ENCODE data around the gene ERG28.

DNA sequence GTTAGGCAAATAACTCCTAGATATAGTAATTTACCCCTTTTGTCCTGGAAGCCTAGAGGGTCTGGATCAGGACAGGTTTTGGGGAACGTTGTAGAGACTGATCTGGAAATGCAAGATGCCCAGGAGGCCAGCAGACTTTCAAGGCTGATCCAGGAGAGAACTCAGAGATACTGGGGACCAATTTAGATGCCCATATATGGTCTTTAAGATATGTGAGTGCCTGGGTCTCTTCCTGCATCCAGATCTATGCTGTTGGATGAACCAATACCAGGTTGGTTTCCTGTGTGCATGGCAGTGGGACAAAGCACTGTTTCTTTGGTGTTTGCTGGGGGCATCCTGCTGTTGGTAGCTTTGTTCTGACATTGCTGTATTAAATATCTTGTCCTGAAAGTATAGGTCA, 5.4 kb downstream of the ERG28 start:
- TF ChIP-seq, protein P1, sequence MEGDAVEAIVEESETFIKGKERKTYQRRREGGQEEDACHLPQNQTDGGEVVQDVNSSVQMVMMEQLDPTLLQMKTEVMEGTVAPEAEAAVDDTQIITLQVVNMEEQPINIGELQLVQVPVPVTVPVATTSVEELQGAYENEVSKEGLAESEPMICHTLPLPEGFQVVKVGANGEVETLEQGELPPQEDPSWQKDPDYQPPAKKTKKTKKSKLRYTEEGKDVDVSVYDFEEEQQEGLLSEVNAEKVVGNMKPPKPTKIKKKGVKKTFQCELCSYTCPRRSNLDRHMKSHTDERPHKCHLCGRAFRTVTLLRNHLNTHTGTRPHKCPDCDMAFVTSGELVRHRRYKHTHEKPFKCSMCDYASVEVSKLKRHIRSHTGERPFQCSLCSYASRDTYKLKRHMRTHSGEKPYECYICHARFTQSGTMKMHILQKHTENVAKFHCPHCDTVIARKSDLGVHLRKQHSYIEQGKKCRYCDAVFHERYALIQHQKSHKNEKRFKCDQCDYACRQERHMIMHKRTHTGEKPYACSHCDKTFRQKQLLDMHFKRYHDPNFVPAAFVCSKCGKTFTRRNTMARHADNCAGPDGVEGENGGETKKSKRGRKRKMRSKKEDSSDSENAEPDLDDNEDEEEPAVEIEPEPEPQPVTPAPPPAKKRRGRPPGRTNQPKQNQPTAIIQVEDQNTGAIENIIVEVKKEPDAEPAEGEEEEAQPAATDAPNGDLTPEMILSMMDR (IDR thresholded peaks at IDR 0.05; ENCODE audit: extremely low read depth in 1 of 2, insufficient read depth in 1 of 2, low read depth in 1 of 2, low read length in 2 of 2), result no peak
- no peak for TF ChIP-seq EZH2 (IDR thresholded peaks at IDR 0.05; ENCODE audit: borderline replicate concordance, low read depth, low read length, severe bottlenecking)
- no peak for TF ChIP-seq POLR2A (IDR thresholded peaks at IDR 0.05; ENCODE audit: low read depth, low read length)
- TF ChIP-seq MYC (IDR thresholded peaks at IDR 0.05; ENCODE audit: low read depth, low read length), result no peak
- no peak for TF ChIP-seq FOS (IDR thresholded peaks at IDR 0.05; ENCODE audit: borderline replicate concordance, insufficient read depth, low read length)
- TF ChIP-seq JUN (IDR thresholded peaks at IDR 0.05; ENCODE audit: borderline replicate concordance, insufficient read depth, insufficient read length, low read depth), result no peak
